Endometrial microvascular endothelial cells (primary cell): ENCODE measurements around the gene CSMD2. TPM values are rescaled to one million over a fixed set of nuclear protein-coding genes. Genes with fewer than 3 reads are reported as not detected.
"Not testable (repeated sequence)": the region's sequence is repeated elsewhere in the genome, so short reads cannot be mapped to it uniquely, and the experiment has no call there.

Experiments
- in situ Hi-C: cut with HindIII; loops from 2 replicates; pipeline ENCODE4 v1.10.0; 2017; ENCODE audit warnings: low sequenced_read_pairs, low pct_unique_long_range_greater_than_20kb; ENCODE audit errors: inconsistent ontology term
- total RNA-seq: library from RNA; depleted of rRNA; stranded (reverse); fragments of >200 nt; gene quantifications from one replicate; pipeline ENCODE4 v1.2.3, GENCODE V29; 2015; ENCODE audit errors: inconsistent ontology term

CSMD2 gene
- total RNA-seq, 1 donor from 2014 or later, result 0.28 TPM

GRCh38 chr1:34024485-34024884 is 140.5 kb downstream of the CSMD2 start:
- in situ Hi-C loops, result no loop called here

DNA sequence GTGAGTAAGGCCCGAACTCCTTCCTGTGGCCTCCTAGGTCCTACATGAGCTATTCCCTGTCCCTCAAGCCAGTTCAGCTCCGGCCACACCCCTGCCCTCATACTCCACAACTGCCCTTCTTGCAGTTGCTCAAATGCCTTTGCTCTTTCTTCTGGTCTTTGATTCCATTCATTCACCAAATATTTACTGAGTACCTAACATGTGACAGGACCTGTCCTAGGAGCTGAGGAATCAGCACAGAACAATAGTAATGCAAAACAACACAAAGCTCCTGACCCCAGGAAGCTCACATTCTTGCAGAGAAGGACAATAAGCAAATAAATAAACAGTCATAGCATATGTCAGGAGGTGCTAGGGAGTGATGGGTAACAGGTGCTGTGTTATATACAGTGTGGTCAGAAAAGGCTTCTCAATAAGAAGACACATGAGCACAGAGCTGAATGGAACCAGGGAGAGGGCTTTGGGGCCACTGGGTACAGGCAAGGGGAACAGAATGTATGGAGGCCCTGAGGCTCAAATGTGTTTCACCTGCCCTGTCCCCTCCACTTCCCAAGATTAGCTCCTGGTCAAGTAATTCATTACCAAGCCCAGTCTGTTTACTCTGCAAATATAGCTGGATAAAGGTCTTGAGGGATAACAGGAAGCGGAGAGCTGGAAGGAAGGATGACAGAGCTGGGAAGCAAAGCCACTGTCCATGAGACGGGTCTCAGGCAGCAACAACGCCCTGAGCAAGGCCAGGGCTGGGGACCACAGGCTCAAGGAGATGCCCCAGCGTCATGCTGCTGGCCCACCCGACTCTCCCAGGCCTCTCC is 145.1 kb downstream of the CSMD2 start:
- in situ Hi-C loops, result no loop called here

DNA sequence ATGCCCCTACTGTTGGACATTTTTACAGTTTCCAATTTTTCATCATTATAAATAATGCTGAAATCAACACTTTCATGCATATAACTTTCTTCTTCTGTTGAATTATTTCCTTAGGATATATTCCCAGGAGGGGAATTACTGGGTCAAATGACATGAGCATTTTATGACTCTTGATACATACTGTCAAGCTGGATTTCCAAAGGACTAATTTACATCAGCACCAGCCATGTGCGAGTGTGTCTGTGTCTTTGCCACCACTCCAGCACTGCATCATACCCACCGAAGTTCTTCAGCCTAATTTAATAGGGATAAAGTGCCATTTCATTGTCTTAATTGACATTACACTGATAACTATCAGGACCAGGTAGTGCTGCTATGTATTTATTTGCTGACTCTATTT is 146.7 kb downstream of the CSMD2 start:
- in situ Hi-C loops, result no loop called here

DNA sequence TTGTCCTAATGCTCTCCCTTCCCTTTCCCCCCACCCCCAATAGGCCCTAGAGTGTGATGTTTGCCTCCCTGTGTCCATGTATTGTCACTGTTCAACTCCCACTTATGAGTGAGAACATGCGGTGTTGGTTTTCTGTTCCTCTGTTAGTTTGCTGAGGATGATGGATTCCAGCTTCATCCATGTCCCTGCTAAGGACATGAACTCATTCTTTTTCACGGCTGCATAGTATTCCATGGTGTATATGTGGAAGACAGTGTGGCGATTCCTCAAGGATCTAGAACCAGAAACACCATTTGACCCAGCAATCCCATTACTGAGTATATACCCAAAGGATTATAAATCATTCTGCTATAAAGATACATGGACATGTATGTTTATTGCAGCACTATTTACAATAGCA is 148.7 kb downstream of the CSMD2 start:
- in situ Hi-C loops, result not testable (repeated sequence)

- in situ Hi-C loops, result no loop called here
Observed at GRCh38 chr1:34013958-34014737, 150.9 kb downstream of the CSMD2 start.

- in situ Hi-C loops, result no loop called here
Observed at GRCh38 chr1:34013136-34013535, 151.9 kb downstream of the CSMD2 start.

GRCh38 chr1:34009340-34009985 is 155.6 kb downstream of the CSMD2 start:
- in situ Hi-C loops, result no loop called here

DNA sequence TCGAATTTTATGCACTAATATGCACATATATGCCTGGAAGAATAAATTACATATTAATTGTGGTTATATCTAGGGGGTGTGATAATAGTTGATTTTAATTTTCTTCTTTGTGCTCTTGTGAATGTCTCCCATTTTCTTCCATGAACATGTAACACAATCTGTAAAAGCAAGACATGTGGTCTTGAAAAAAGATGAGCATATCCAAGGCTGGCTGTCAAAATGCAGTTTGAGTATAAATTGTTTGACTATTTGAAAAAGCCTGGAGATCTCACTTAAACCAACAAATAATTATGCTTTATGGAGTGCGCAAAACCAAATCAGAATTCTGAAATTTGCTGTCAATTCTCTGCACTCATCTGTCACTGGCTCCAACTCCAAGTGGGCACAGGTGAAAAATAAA is 157.3 kb downstream of the CSMD2 start:
- in situ Hi-C loops, result no loop called here

DNA sequence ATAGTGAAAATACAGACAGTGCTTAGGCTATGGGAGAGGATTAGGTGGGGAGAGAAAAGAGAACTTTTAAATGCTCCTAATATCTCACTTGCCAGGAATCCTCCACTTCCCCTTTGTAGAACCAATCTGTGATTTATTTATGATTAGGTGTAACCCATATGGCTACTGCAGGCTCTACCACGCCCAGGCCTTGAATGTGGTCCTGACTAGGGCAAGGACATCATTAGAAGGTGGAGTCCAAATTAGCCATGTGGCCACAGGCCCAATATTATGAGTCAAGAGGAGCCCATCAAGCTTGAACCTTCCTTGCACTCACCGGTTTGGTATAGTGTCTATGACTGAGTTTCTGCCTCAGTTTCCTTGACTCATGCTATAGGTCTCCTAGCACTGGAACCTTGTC is 159.7 kb downstream of the CSMD2 start:
- in situ Hi-C loops, result no loop called here

- in situ Hi-C loops, result no loop called here
Observed at GRCh38 chr1:34002810-34003209, 162.2 kb downstream of the CSMD2 start.

GRCh38 chr1:33997127-33998036 is 167.6 kb downstream of the CSMD2 start:
- in situ Hi-C loops, result no loop called here

GRCh38 chr1:33996281-33996680 is 168.7 kb downstream of the CSMD2 start:
- in situ Hi-C loops, result no loop called here

DNA sequence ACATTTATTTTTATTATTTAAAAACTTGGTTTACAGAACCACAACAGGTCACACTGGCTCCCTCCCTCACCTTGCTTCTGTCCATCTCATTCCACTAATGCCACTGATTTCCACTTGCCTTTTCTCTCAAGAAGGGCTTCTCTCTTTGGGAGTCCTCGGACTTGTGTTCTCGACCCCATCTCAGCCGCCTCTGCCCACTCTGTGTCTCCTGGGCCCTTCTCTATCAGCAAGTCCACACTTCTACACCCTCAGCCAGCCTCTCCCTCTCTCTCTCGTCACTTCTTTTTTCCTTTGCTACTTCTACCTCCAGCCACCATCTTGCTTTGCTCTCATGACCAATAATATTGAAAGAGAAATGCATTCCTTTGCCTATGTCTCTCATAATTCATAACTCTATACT is 171.7 kb downstream of the CSMD2 start:
- in situ Hi-C loops, result no loop called here

DNA sequence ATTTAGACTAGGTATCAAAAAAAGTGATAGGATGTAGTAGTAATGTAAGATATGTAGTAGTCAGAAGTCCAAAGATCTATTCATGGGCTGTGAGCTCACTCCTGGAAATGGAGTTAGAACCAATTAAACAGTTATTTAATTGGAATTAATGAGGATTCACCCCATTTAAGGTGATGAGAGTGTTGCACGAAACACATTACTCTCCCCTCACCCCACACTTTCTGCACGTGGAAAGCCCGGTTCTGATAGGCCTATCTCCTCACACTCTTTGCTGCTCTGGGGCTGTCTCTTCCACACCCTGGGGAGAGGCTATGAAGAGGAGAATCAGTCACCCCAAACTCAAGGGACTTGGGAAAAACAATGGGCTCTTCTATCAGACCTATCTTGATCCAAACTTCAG is 174.7 kb downstream of the CSMD2 start:
- in situ Hi-C loops, result no loop called here

- in situ Hi-C loops, result no loop called here
Observed at GRCh38 chr1:33988161-33988560, 176.9 kb downstream of the CSMD2 start.

DNA sequence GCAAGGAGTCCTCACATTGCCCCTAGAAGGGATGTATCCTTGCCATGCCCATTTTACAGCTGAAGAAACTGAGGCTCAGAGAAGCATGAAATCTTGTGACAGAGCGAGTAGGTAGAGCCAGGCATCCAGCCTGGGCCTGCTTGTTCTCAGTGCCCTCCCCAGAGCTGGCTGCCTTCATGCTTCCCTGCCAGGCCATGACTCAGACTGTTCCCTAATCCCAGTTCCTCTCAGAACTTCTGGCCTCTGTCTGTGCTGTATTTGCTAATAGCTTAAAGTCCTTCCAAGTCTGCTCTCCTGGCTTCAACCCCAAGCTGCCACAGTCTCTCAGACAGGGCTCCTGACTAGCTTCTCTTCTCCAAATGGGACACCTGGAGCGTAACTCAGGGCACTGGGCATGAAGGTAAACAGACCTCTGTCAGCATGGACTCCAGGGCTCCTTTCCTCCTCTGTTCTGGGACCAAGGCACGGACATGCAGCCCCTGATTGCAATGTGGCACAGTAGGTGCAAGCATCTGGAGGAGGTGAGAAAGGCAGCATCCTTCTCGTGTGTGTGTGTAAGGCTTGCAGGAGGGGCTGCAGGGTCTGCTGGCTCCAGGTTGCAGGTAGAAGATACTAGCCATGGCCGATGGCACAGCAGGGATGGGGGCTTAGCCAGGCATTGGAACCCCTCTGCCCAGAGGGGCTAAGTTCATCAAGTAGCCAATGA is 178.5 kb downstream of the CSMD2 start:
- in situ Hi-C loops, result no loop called here

DNA sequence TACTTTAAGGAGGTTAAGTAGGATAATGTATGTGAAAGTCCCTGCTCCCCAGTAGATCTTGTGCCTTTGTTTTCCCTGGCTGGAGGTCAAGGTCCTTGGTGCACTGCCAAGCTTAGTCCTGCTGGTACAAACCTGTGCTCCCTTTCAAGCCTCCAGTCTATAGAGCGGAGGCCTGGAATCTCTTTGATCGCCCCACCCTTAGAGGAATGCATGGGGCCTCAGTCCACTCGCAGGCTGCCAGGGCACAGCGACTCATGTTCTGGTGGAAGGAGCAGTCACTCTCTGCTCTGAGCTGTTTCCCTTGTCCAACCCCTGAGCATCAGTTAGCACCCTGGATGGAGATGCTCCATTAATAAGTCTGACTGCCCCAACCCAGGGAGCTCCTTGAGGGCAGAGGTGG is 179.4 kb downstream of the CSMD2 start:
- in situ Hi-C loops, result no loop called here

- in situ Hi-C loops, result no loop called here
Observed at GRCh38 chr1:33984906-33985565, 180.0 kb downstream of the CSMD2 start.
